GM18870 (cell line): ENCODE data around the gene TRIM8.

Experiments
- ATAC-seq: cut with Tn5 transposase; IDR thresholded peaks from one replicate; pipeline ENCODE4 v1.9.1; 2021; ENCODE audit warnings: moderate library complexity; ENCODE audit not compliant: unreplicated experiment

Gene TRIM8

GRCh38 chr10:102632394-102633111 is 11.7 kb upstream of the TRIM8 start:
- no peak for ATAC-seq

DNA sequence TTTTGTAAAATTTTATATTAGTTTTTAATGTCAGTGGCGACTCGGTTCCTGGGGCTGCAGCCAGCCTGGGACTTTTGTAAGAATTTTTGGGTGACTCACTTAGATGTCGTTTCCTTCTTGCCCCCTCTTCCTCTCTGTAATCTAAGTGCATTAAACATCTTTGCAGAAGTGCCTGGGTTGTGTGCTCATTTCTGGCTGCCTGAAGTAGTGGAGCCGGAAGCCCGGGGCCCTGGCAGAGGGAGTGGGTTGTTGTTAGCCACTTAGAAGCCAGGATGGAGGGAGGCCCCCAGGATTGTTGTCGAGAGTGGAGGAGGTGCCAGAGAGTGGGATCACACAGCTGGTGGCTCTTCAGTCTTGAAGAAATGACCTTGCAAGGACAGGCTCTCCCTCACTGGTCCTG is 11.0 kb upstream of the TRIM8 start:
- ATAC-seq: no peak

DNA sequence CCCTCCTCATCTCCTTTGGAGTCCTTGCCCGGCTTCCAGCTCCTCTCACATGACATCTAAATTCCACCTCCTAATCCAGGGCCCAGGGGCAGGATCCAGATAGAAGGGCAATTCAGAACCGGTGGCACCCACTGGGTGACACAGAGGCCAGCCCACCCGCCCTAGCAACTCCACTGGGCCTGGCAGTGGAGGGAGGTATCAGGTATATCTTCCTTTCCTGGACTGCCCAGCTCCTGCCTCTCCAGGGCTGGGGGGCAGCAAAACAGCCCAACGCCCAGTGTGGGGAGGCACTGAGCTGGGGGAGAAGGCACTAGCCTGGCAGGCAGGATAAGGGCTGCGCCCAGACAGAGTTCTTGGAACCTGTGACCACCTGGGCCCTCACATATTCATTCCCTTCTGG is 10.4 kb upstream of the TRIM8 start:
- no peak for ATAC-seq

DNA sequence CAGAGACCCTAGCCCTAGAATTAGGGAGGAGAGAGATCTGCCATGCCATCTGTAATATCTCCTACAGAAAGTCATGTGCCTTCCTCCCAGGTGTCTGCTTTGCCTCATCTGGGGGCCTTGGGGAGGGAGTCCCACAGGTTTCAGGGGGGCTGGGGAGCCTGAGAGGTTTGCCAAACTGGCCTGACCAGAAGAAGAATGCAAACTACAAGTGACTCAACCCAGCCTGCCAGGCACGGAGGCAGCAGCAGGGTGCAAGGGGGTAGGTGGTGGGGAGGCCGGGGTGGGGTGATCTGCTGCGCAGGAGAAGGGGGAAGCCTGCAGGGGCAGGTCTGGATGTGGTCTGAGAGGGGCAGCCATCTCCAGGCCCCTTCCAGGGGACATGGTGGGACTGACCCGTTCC is 9.6 kb upstream of the TRIM8 start:
- no peak for ATAC-seq

- no peak for ATAC-seq
Observed at GRCh38 chr10:102635377-102635776, 8.9 kb upstream of the TRIM8 start.

GRCh38 chr10:102639537-102639936 is 4.7 kb upstream of the TRIM8 start:
- ATAC-seq: no peak

DNA sequence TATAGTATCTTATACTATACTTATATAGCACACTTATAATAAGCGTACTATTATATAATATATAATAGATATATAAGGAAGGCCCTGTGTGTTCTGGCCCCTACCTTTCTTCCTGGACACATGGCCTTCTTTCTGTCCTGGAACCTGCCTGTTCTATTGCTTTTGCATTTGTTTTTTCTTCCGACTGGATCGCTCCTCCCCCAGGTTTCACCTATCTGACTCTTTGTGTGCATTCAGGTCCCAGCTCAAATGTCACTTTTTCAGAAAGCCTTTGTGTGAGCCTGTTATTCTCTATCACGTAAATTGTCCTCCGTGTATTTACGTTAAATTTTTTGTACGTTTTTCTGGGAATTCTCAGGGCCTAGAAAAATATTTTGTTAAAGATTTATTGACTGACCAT is 2.9 kb upstream of the TRIM8 start:
- ATAC-seq: no peak

GRCh38 chr10:102641880-102642735 is 2.2 kb upstream of the TRIM8 start:
- peak; percentile 46 for ATAC-seq

DNA sequence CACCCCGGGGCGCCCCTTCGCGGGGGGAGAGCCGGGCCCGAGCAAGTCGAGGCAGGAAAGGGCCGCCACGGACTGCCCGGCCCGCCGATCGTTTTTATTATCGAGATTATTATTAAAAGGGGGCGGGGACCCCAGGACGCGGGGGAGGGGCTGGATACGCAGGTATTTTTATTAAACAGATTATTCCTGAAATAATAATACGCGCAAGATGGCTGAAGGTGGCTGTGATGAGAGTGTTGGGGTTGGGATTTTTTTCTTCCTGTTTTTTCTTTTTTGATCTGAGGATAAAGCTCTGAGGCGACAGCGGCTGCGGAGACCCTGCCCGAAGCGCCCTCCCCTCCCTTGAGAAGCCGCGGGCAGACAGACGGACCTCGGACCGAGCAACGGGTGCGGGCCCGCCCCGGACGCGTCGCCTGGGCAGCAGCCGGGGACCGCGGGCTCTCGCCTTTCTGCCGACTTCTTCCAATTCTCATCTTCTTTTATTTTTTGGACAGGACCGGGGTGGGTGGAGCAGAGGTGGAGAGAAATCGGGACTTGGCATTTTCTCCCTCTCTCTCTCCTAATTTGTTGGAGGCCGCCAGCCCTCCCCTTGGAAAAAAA is 1.4 kb upstream of the TRIM8 start:
- ATAC-seq: no peak

GRCh38 chr10:102643336-102644065 is 778 bp upstream of the TRIM8 start:
- ATAC-seq: no peak

GRCh38 chr10:102644646-102645387 is 538 bp downstream of the TRIM8 start:
- no peak for ATAC-seq

GRCh38 chr10:102645388-102645740 is 1.1 kb downstream of the TRIM8 start:
- ATAC-seq: no peak

DNA sequence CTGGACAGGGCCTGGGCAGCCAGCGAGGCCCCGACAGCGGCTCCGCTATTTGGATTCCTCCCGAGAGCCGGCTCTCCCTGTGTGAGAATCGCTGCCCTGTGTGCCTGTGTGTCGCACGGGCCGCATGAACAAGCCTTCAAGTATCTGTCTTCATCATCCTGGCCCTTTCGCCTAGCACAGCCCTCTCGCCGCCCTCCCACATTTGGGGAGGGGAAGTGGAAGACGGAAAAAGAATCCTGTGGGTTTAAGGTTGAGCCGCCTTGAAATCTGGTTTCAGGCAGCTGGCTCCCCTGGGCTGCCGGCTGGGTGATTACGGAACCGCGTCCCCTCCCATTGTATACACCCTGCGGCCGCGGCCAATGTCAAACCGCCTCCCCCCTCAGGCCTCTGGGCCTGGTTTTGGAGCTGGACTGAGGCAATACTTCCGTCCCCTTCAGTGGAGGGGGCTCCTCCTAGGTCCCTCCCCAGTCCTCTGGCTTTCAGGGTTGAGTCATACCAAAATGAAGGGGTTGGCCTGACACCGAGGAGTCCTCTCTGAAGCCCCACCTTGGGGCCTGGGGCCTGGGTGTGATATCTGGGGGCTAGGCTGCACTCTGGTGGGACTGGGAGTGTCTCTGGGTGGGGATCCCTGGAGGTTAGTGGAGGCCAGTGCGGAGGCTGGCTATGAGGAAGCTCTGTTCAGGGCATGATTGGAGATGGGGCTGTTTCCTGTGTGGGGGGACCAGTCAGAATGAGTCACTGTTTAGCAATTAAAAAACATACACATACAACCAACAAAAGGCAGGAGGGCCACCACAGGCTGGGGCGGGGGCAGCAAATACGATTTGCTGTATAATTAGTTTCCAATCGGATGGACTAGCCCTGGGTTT is 1.7 kb downstream of the TRIM8 start:
- ATAC-seq: peak; percentile 35

GRCh38 chr10:102646610-102647442 is 2.5 kb downstream of the TRIM8 start:
- ATAC-seq: no peak

GRCh38 chr10:102647443-102648268 is 3.4 kb downstream of the TRIM8 start:
- ATAC-seq: no peak

DNA sequence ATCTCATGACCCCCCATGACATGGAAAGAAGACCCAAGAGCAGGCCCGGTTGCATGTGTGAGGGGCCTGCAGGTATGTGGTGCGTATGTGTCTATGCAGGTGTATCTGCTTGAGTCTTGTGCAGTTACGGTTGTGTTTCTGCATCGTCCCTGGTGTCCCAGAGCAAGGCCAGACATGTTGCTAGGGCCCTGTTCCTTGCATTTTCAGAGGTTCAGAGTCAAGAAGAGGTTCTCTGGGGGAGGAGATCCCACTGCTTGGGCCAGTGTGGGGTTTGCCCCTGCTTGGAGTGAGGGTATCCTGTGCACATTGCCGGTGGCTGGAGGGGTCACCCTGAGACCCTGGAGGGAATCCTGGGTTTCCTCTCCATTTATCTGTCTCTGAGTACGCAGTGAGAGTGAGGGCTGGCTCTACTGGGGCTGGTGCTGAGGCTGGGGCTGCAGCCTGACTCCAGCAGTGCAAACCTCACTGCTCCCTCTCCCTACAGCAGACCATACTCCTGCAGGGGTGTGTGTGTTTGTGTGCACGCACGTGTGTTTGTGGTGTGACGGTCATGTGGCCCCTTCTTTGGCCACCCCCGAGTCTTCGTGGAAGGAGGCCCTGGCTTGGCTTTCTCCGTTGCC is 4.1 kb downstream of the TRIM8 start:
- ATAC-seq: no peak
